Myometrial cell (primary cell): ENCODE results near the gene RBM41. TPM values are rescaled to one million over a fixed set of nuclear protein-coding genes. Genes with fewer than 3 reads are reported as not detected.

Experiments used
- total RNA-seq: library from RNA; depleted of rRNA; stranded (reverse); fragments of >200 nt; gene quantifications from 2 replicates; pipeline ENCODE4 v1.2.3, GENCODE V29; 2015

Gene RBM41
- total RNA-seq = 6.9 and 9.4 TPM in 2 replicates

DNA sequence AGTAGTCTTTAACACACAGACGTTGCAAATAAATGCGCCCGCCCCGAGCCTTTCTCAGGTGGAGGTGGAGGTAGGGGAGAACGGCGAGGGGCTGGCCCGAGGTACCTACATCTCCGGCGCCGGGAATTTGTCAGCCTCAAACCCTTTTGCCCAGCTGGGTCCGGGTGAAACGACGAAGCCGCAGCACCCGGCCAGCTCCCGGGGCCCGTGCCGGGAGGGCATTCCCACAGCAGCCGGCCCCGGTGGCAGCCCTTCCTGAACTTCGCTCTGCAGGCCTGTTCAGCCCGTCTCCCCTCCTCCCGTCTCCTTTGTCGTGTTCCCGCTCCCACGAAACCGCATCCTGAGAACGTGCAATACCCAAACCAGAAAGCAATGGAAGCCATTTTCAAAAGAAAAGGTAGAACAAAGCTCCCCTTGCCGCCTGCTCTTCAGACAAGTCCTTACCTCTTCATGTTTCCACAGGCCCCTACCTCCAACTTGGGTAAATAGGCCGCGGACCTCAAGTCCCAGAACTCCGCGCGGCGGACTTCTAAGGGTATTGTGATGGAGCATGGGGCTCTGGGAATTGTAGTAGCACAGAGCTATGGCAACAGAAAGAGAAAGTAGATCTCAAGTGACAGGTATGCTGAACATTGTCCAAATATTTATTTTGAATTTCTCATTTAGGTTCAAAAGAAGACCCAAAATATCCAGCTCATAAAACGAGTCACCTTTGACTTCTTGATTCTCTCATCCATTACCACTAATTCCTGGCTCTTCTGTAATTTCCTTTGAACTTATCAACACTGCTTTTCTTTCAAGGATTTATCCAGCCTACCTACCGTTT, at the start of gene RBM41:
Gene RBM41, minus strand, starts transcription at position 501 of the 826 bp plus-strand sequence. Its CDS starts 49 bp downstream, at position 452.

Other genes with a start within 250 kb of the RBM41 start
- gene RIPPLY1, start 215.5 kb downstream of the RBM41 start, total RNA-seq = not detected in 2 replicates
- gene CLDN2, start 198.4 kb downstream of the RBM41 start, total RNA-seq = under 0.01 TPM in 1 of 2 replicates, not detected in the other
- gene MORC4, start 118.6 kb downstream of the RBM41 start, total RNA-seq = 18.8 and 19.9 TPM in 2 replicates
- gene NUP62CL, start 87.6 kb upstream of the RBM41 start, total RNA-seq = 1.4 TPM in 1 of 2 replicates, not detected in the other
- gene DNAAF6, start 87.8 kb upstream of the RBM41 start, total RNA-seq = not detected in 2 replicates